Esophagus squamous epithelium (tissue), 5 donors: ENCODE data around the gene TPO. TPM values are rescaled to one million over a fixed set of nuclear protein-coding genes. Genes with fewer than 3 reads are reported as not detected.
A peak's percentile ranks its signal among the peaks of the same experiment; 100 is the strongest.
"Not testable (repeated sequence)": the region's sequence is repeated elsewhere in the genome, so short reads cannot be mapped to it uniquely, and the experiment has no call there.

Experiments used
- DNase-seq: peaks from one replicate; lab custom pipeline; 2025; lab: John Stamatoyannopoulos, UW
- H3K27ac ChIP-seq, 4 donors: fragments of 200-600 bp; sonication (generic); one replicate each; pipeline ENCODE4 v1.5.1; 2016 to 2019; ENCODE audit warnings: mild to moderate bottlenecking in 1 of 4
- H3K27me3 ChIP-seq, 4 donors: fragments of 200-600 bp; sonication (generic); 1 replicate in 3 of 4; 2 replicates in 1 of 4; pipeline versions ENCODE4 v1.5.1 to v1.6.0; 2017 to 2021; ENCODE audit warnings: antibody characterized with exemption in 1 of 4
- H3K36me3 ChIP-seq, 3 donors: fragments of 200-600 bp; sonication (generic); one replicate each; pipeline ENCODE4 v1.5.1; 2016 to 2019
- H3K4me1 ChIP-seq, 3 donors: fragments of 200-600 bp; sonication (generic); one replicate each; pipeline ENCODE4 v1.5.1; 2017 to 2019
- H3K4me3 ChIP-seq, 4 donors: fragments of 200-600 bp; sonication (generic); 1 replicate in 3 of 4; 2 replicates in 1 of 4; pipeline ENCODE4 v1.5.1; 2016 to 2019; ENCODE audit warnings: mild to moderate bottlenecking in 2 of 4, moderate library complexity in 1 of 4
- H3K9me3 ChIP-seq, 3 donors: fragments of 200-600 bp; sonication (generic); one replicate each; pipeline ENCODE4 v1.5.1; 2016 to 2019
- POLR2A ChIP-seq, 4 donors: fragments of 450-650 bp; IDR thresholded peaks; one replicate each; pipeline ENCODE4 v1.6.1; 2017; ENCODE audit warnings: antibody characterized with exemption in 4 of 4, mild to moderate bottlenecking in 4 of 4, moderate library complexity in 3 of 4
- WGBS, 2 donors: methylation state at CpG; one replicate each; pipeline ENCODE4 v1.1.5; 2018; 5-methylcytosine and 5-hydroxymethylcytosine counted together
- intact Hi-C: fragments of 100-400 bp; cut with DNase I; formaldehyde crosslinking; loops from one replicate; pipeline ENCODE4 v1.15.0; 2022
- total RNA-seq, 4 donors: library from RNA; depleted of rRNA; stranded (reverse); fragments of >200 nt; gene quantifications; one replicate each; pipeline ENCODE4 v1.1.0, GENCODE V29; 2016
- TF ChIP-seq, protein P1 (sequence below), 6 experiments: fragments of 450-650 bp in 4 of 6; fragments of 200-600 bp in 2 of 6; sonication (generic) in 2 of 6; IDR thresholded peaks; one replicate each; pipeline ENCODE4 v1.5.1; 2016 to 2019; ENCODE audit warnings: antibody characterized with exemption in 6 of 6, mild to moderate bottlenecking in 4 of 6, moderate library complexity in 4 of 6
- donor health status: DM: yes; HTN: yes; CAD: no.

The TPO gene
- total RNA-seq, 4 donors from 2014 or later, result 0.31 to 4.6 (median 2.7) TPM

GRCh38 chr2:1487758-1488157 lies 74.5 kb downstream of the TPO start:
- no peaks in the 10 kb centered on the region for H3K4me1 ChIP-seq
- no peaks in the 10 kb centered on the region for H3K27me3 ChIP-seq
- no peak overlapping the region for H3K27ac ChIP-seq
- 78 to 85% methylated on average over 4 to 8 of the region's 9 CpGs for WGBS, 2 donors
- no peaks in the 10 kb centered on the region for H3K9me3 ChIP-seq
- intact Hi-C loops, result no loop called here
- no peaks in the 10 kb centered on the region for H3K36me3 ChIP-seq
- TF ChIP-seq POLR2A (IDR thresholded peaks at IDR 0.05), result no peak
- TF ChIP-seq, protein P1, sequence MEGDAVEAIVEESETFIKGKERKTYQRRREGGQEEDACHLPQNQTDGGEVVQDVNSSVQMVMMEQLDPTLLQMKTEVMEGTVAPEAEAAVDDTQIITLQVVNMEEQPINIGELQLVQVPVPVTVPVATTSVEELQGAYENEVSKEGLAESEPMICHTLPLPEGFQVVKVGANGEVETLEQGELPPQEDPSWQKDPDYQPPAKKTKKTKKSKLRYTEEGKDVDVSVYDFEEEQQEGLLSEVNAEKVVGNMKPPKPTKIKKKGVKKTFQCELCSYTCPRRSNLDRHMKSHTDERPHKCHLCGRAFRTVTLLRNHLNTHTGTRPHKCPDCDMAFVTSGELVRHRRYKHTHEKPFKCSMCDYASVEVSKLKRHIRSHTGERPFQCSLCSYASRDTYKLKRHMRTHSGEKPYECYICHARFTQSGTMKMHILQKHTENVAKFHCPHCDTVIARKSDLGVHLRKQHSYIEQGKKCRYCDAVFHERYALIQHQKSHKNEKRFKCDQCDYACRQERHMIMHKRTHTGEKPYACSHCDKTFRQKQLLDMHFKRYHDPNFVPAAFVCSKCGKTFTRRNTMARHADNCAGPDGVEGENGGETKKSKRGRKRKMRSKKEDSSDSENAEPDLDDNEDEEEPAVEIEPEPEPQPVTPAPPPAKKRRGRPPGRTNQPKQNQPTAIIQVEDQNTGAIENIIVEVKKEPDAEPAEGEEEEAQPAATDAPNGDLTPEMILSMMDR (IDR thresholded peaks at IDR 0.05), result no peak
- no peak overlapping the region for H3K4me3 ChIP-seq
- no peak for DNase-seq

GRCh38 chr2:1488181-1488671 lies 75.0 kb downstream of the TPO start:
- WGBS, 2 donors, result 80% methylated on average over 8 to 9 of the region's 11 CpGs
- no peak overlapping the region for H3K27ac ChIP-seq

GRCh38 chr2:1488851-1489250 lies 75.6 kb downstream of the TPO start:
- Histone ChIP-seq H3K27me3 (no peaks in the 10 kb centered on the region), H3K9me3 (no peaks in the 10 kb centered on the region), H3K36me3 (no peaks in the 10 kb centered on the region), H3K4me3 (no peak overlapping the region), H3K4me1 (no peaks in the 10 kb centered on the region), H3K27ac (no peak overlapping the region)
- intact Hi-C loops, result no loop called here
- 80 to 93% methylated on average over 1 to 6 of the region's 6 CpGs for WGBS, 2 donors
- no peak for DNase-seq
- no peak for TF ChIP-seq POLR2A (IDR thresholded peaks at IDR 0.05)
- TF ChIP-seq, protein P1 (IDR thresholded peaks at IDR 0.05), result no peak

More at GRCh38 chr2:1488181-1488671, 75.0 kb downstream of the TPO start:
- TF ChIP-seq POLR2A (IDR thresholded peaks at IDR 0.05), result no peak
- TF ChIP-seq, protein P1 (IDR thresholded peaks at IDR 0.05), result no peak
- no peaks in the 10 kb centered on the region for H3K4me1 ChIP-seq
- no peaks in the 10 kb centered on the region for H3K27me3 ChIP-seq
- no peaks in the 10 kb centered on the region for H3K36me3 ChIP-seq
- no peaks in the 10 kb centered on the region for H3K9me3 ChIP-seq
- no peak overlapping the region for H3K4me3 ChIP-seq
- no peak for DNase-seq
- intact Hi-C loops, result no loop called here

DNA sequence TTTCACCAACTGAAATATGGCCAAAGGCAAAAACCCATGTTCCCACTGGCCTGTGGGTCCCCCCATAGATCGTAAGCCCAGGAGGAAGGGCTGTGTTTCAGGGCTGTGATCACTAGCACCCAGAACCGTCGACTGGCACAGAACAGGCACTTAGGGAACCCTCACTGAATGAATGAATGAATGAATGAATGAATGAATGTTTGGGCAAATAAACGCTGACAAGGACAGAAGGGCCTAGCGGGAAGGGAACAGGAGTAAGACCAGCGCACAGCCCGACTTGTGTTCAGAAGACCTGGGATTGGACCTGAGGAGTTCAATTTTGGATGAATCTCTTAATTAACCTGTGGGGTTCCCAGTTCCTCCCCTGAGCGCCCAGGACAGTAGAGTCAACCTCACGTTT lies 76.2 kb downstream of the TPO start:
- no peak for DNase-seq
- TF ChIP-seq POLR2A (IDR thresholded peaks at IDR 0.05), result no peak
- TF ChIP-seq, protein P1 (IDR thresholded peaks at IDR 0.05), result no peak
- H3K9me3 ChIP-seq, result no peaks in the 10 kb centered on the region
- peaks cover 0 to 3% (median 0%) of the 10 kb centered on the region in 4 donors for H3K27me3 ChIP-seq
- H3K36me3 ChIP-seq, result no peaks in the 10 kb centered on the region
- no peak overlapping the region for H3K4me3 ChIP-seq
- 92 to 95% methylated on average over 8 to 9 of the region's 9 CpGs for WGBS, 2 donors
- intact Hi-C loops, result no loop called here
- no peaks in the 10 kb centered on the region for H3K4me1 ChIP-seq
- no peak overlapping the region for H3K27ac ChIP-seq

GRCh38 chr2:1490381-1490780 lies 77.1 kb downstream of the TPO start:
- not testable (repeated sequence) for DNase-seq, H3K27me3 ChIP-seq
- 84 to 89% methylated on average over 5 to 8 of the region's 16 CpGs for WGBS, 2 donors

GRCh38 chr2:1491751-1492150 lies 78.5 kb downstream of the TPO start:
- no peaks in the 10 kb centered on the region for H3K36me3 ChIP-seq
- no peak overlapping the region for H3K4me3 ChIP-seq
- H3K27me3 ChIP-seq, result peaks cover 0 to 14% (median 0%) of the 10 kb centered on the region in 4 donors
- no peak for TF ChIP-seq POLR2A (IDR thresholded peaks at IDR 0.05)
- TF ChIP-seq, protein P1 (IDR thresholded peaks at IDR 0.05), result no peak
- no peaks in the 10 kb centered on the region for H3K4me1 ChIP-seq
- 77 to 81% methylated on average over 8 of the region's 8 CpGs for WGBS, 2 donors
- DNase-seq, result no peak
- H3K27ac ChIP-seq, result no peak overlapping the region
- no peaks in the 10 kb centered on the region for H3K9me3 ChIP-seq
- intact Hi-C loops, result no loop called here

More at GRCh38 chr2:1490381-1490780, 77.1 kb downstream of the TPO start:
- H3K9me3 ChIP-seq, H3K27ac ChIP-seq, H3K36me3 ChIP-seq, intact Hi-C loops, H3K4me3 ChIP-seq, H3K4me1 ChIP-seq: not testable (repeated sequence)

GRCh38 chr2:1492231-1492630 lies 79.0 kb downstream of the TPO start:
- intact Hi-C loops, H3K4me3 ChIP-seq, DNase-seq, H3K36me3 ChIP-seq, H3K4me1 ChIP-seq, H3K9me3 ChIP-seq: not testable (repeated sequence)
- 88 to 94% methylated on average over 9 of the region's 9 CpGs for WGBS, 2 donors
- Histone ChIP-seq H3K27ac (peak overlapping the region in 1 of 4 donors; percentile 49), H3K27me3 (peaks cover 0 to 19% (median 0%) of the 10 kb centered on the region in 4 donors)
